CD4-positive, alpha-beta T cell (primary cell): ENCODE data around the gene LDLRAD2. TPM values are rescaled to one million over a fixed set of nuclear protein-coding genes. Genes with fewer than 3 reads are reported as not detected.

Experiments used
- ATAC-seq: fragments of 200-7000 bp; cut with Tn5 transposase; one replicate; pipeline ENCODE4 v1.10.0; 2022; ENCODE audit warnings: mild to moderate bottlenecking; ENCODE audit not compliant: poor library complexity
- CTCF ChIA-PET: fragments of 350-600 bp; sonication (Branson Sonifier 250); formaldehyde crosslinking; loops from one replicate; lab custom pipeline; 2021; ENCODE audit warnings: antibody characterized with exemption, inconsistent platforms; lab: Charles Lee
- POLR2A ChIA-PET: fragments of 350-600 bp; sonication (Branson Sonifier 250); formaldehyde crosslinking; loops from one replicate; lab custom pipeline; 2021; ENCODE audit warnings: antibody characterized with exemption, inconsistent platforms; lab: Charles Lee
- DNase-seq, 14 experiments: peaks; one replicate each; pipeline ENCODE4 v3.0.0-alpha.2; 2013 to 2020; ENCODE audit warnings: mixed read lengths in 2 of 14
- H3K27ac ChIP-seq, 2 donors: one replicate each; pipeline versions ENCODE4 v1.5.1 to v1.7.0; 2013; ENCODE audit warnings: low read length in 2 of 2, low read depth in 1 of 2, mild to moderate bottlenecking in 1 of 2
- H3K27me3 ChIP-seq, 2 experiments: 1 replicate in 1 of 2; 2 replicates in 1 of 2; pipeline versions ENCODE4 v1.6.1 to v1.7.0; 2013; ENCODE audit warnings: low read length in 2 of 2, control low read depth in 1 of 2, mild to moderate bottlenecking in 1 of 2, moderate library complexity in 1 of 2; ENCODE audit not compliant: insufficient read depth in 2 of 2, control insufficient read depth in 1 of 2
- H3K36me3 ChIP-seq: one replicate; pipeline ENCODE4 v1.6.1; 2013; ENCODE audit warnings: low read length, control low read depth; ENCODE audit not compliant: insufficient read depth
- H3K4me1 ChIP-seq: one replicate; pipeline ENCODE4 v1.6.1; 2013; ENCODE audit warnings: low read length, control low read depth; ENCODE audit not compliant: insufficient read depth
- H3K4me3 ChIP-seq: one replicate; pipeline ENCODE4 v1.5.1; 2013; ENCODE audit warnings: mild to moderate bottlenecking, low read length, moderate library complexity
- H3K9me3 ChIP-seq, 2 experiments: 1 replicate in 1 of 2; 2 replicates in 1 of 2; pipeline versions ENCODE4 v1.6.1 to v1.7.0; 2013; ENCODE audit warnings: low read length in 2 of 2, mild to moderate bottlenecking in 2 of 2, control low read depth in 1 of 2, moderate library complexity in 1 of 2; ENCODE audit not compliant: control insufficient read depth in 1 of 2, insufficient read depth in 1 of 2
- H3K27ac Mint-ChIP-seq: one replicate; pipeline ENCODE4 v1.8.0; 2020; ENCODE audit warnings: mixed read lengths
- H3K27me3 Mint-ChIP-seq: one replicate; pipeline ENCODE4 v1.8.0; 2021; ENCODE audit warnings: mixed read lengths
- H3K36me3 Mint-ChIP-seq: one replicate; pipeline ENCODE4 v1.8.0; 2021; ENCODE audit warnings: low read depth, mixed read lengths
- H3K4me1 Mint-ChIP-seq: one replicate; pipeline ENCODE4 v1.8.0; 2021; ENCODE audit warnings: low read depth, mixed read lengths
- H3K4me3 Mint-ChIP-seq: one replicate; pipeline ENCODE4 v1.8.0; 2020; ENCODE audit warnings: mild to moderate bottlenecking, mixed read lengths
- H3K9me3 Mint-ChIP-seq: one replicate; pipeline ENCODE4 v1.8.0; 2020; ENCODE audit warnings: mixed read lengths
- intact Hi-C, 2 experiments: fragments of 100-400 bp; cut with DNase I in 1 of 2; cut with micrococcal nuclease in 1 of 2; formaldehyde crosslinking; loops; one replicate each; pipeline versions ENCODE4 v1.15.1 to v1.9.0; 2023 to 2025; cut with DNase I, micrococcal nuclease
- total RNA-seq, 174 experiments: library from RNA in 2 of 174; stranded (reverse) in 2 of 174; gene quantifications; one replicate each; pipeline ENCODE4 v1.2.3 and lab custom pipeline; 2021 to 2026
- TF ChIP-seq, protein P1 (sequence below): fragments of 200-600 bp; IDR thresholded peaks from one replicate; pipeline ENCODE4 v1.8.0; 2022; ENCODE audit warnings: antibody characterized with exemption, mild to moderate bottlenecking

The LDLRAD2 gene
- total RNA-seq, 2 experiments from 2014 or later = not detected

DNA sequence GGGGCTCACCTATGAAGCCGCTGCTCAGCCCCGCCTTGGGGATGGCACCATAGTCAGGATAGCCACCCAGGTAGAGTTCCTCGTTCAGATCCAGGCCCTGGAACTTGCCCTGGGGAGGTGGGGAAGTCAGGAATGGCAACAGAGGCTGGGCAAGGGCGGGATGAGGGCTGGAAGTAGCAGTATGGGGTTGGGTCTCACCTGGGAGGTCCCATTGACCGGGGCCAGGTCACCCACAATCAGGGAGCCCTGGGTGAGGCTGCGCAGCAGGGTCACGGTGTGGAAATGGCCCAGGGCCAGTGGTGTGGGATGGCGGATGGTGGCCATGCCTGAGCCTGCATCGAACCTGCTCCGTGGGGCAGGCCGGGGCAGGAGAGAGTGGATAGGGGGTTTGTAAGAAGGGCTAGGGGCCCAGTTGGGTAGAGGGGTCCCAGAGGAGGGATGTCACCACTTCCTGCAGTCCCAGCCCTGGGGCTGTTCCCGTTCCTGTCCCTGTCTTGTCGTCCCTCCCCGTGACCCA, 19.4 kb downstream of the LDLRAD2 start:
- ChIA-PET CTCF (no interaction called here), POLR2A (no interaction called here)
- no peak overlapping the region for H3K27ac Mint-ChIP-seq
- peaks cover 7% of the 10 kb centered on the region for H3K9me3 Mint-ChIP-seq
- DNase-seq (no peak), ATAC-seq (no peak)
- H3K27me3 Mint-ChIP-seq = no peaks in the 10 kb centered on the region
- Histone ChIP-seq H3K36me3 (peaks cover 4% of the 10 kb centered on the region), H3K4me3 (no peak overlapping the region), H3K27me3 (no peaks in the 10 kb centered on the region), H3K4me1 (no peaks in the 10 kb centered on the region), H3K9me3 (peaks cover 5 to 32% of the 10 kb centered on the region in 2 experiments), H3K27ac (no peak overlapping the region)
- peaks cover 31% of the 10 kb centered on the region for H3K36me3 Mint-ChIP-seq
- intact Hi-C loops = no loop called here
- H3K4me1 Mint-ChIP-seq = no peaks in the 10 kb centered on the region
- TF ChIP-seq, protein P1, sequence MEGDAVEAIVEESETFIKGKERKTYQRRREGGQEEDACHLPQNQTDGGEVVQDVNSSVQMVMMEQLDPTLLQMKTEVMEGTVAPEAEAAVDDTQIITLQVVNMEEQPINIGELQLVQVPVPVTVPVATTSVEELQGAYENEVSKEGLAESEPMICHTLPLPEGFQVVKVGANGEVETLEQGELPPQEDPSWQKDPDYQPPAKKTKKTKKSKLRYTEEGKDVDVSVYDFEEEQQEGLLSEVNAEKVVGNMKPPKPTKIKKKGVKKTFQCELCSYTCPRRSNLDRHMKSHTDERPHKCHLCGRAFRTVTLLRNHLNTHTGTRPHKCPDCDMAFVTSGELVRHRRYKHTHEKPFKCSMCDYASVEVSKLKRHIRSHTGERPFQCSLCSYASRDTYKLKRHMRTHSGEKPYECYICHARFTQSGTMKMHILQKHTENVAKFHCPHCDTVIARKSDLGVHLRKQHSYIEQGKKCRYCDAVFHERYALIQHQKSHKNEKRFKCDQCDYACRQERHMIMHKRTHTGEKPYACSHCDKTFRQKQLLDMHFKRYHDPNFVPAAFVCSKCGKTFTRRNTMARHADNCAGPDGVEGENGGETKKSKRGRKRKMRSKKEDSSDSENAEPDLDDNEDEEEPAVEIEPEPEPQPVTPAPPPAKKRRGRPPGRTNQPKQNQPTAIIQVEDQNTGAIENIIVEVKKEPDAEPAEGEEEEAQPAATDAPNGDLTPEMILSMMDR = no peak
- no peak overlapping the region for H3K4me3 Mint-ChIP-seq

DNA sequence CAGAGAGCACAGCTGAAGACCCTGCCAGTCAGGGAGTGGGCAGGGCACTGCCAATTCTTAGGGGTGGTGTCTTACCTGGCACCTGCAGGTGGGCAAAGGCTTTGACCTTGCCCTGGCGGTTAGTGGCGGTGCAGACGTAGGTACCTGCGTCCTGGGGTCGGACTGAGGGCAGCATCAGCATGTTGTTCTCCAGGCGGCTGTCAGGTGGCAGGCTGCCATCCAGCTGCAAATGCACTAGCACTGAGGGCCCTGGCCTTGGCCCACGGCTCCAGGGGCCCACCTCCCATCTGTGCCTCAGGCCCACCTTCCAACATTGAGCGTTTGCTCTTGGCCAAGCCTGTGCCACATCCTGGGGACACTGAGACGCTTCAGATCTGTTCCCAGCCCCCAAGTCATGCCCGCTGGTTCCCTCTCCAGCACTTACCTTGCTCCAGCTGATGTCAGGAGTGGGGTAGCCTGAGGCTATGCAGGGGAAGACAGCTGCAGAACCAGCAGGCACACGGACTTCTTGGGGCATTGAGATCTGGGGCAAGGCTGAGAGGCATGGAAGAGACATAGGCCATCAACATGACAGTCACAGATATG, 21.4 kb downstream of the LDLRAD2 start:
- Histone ChIP-seq H3K4me1 (no peaks in the 10 kb centered on the region), H3K9me3 (peaks cover 5 to 32% of the 10 kb centered on the region in 2 experiments), H3K27me3 (no peaks in the 10 kb centered on the region), H3K27ac (no peak overlapping the region), H3K4me3 (no peak overlapping the region), H3K36me3 (peaks cover 4% of the 10 kb centered on the region)
- Mint-ChIP-seq H3K27me3 (no peaks in the 10 kb centered on the region), H3K4me3 (no peak overlapping the region), H3K27ac (no peak overlapping the region), H3K36me3 (peaks cover 34% of the 10 kb centered on the region), H3K4me1 (no peaks in the 10 kb centered on the region), H3K9me3 (peaks cover 7% of the 10 kb centered on the region)
- no peak for DNase-seq
- intact Hi-C loops = no loop called here
- TF ChIP-seq, protein P1 = no peak
- ChIA-PET CTCF (no interaction called here), POLR2A (no interaction called here)
- ATAC-seq = no peak

DNA sequence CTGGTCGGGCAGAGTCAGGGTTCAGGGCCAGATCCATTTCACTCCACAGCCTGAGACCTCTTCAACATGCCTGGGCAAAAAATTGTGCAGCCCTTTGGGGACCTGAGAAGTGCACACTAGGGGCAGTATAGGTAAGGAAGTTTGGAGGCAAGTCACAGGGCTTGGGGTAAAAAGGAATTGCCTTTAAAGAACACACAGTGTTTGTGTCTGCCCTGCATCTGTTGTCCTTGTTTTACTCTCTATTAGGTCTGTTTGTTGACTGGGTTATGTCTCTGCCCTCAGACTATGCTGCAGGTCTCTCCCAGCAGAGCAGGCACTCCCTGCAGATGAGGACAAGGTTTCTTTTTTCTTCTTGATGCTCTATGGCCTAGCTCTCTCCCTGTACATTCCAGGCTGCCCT, 22.0 kb downstream of the LDLRAD2 start:
- POLR2A ChIA-PET = no interaction called here

More for the DNA sequence above, 22.0 kb downstream of the LDLRAD2 start:
- Mint-ChIP-seq H3K4me1 (no peaks in the 10 kb centered on the region), H3K9me3 (peaks cover 7% of the 10 kb centered on the region), H3K36me3 (peaks cover 34% of the 10 kb centered on the region), H3K4me3 (no peak overlapping the region), H3K27me3 (no peaks in the 10 kb centered on the region), H3K27ac (no peak overlapping the region)
- Histone ChIP-seq H3K4me3 (no peak overlapping the region), H3K27me3 (no peaks in the 10 kb centered on the region), H3K36me3 (peaks cover 4% of the 10 kb centered on the region), H3K4me1 (no peaks in the 10 kb centered on the region), H3K9me3 (peaks cover 5 to 32% of the 10 kb centered on the region in 2 experiments), H3K27ac (no peak overlapping the region)
- CTCF ChIA-PET = interaction anchor here (0.5 kb wide), 1 partner anchor 28 kb away, joined by 3 read pairs; no protein-coding TSS in a partner anchor
- intact Hi-C loops = no loop called here
- DNase-seq (no peak), ATAC-seq (no peak)
- TF ChIP-seq, protein P1 = no peak
